Measurements from ENCODE around the gene RPS16.

Gene RPS16

GRCh38 chr19:39417463-39418181 is 18.1 kb downstream of the RPS16 start:
- no peak for DNase-seq

DNA sequence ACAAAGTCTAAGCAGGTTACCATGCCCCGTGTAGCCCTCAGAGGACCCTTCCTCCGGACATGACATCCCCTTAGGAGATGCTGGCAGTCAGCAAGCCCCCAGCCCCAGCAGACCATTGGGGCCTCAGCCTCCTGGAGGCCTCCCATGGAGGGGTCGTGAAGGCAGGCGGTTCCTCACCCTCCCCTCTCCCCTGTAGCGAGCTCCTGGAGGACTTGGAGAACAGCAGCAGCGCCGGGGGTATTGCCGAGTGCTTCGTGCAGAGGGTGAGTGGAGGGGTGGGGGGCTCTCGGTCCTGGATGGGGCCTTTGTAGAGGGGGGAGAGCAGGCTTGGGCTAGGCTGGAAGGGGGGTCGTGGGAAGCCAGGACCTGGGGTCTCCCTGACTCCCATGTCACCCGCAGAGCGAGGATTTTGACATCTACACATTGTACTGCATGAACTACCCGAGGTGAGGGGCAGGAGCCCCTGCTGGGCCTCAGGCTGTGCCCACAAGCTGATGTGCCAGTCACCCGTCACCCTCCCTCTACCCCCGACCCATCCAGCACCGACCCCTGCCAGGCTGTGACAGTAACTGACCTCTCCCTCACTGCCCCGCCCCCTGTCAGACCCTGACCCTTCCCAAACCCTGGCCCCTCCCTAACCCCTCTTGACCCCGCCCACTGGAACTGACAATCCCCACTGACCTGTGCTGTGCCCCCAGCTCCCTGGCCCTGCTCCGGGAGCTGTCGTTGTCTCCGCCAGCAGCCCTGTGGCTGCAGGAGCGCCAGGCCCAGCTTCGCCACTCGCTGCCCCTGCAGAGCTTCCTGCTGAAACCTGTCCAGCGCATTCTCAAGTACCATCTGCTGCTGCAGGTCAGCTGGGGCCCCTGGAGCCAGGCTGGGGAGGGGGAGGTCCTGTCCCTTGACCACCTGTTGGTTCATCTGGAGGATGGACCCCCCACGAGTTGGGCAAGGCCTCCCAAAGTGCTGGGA is 19.3 kb downstream of the RPS16 start:
- DNase-seq: no peak

- DNase-seq: no peak
Measured at GRCh38 chr19:39415111-39416046, 20.4 kb downstream of the RPS16 start.

DNA sequence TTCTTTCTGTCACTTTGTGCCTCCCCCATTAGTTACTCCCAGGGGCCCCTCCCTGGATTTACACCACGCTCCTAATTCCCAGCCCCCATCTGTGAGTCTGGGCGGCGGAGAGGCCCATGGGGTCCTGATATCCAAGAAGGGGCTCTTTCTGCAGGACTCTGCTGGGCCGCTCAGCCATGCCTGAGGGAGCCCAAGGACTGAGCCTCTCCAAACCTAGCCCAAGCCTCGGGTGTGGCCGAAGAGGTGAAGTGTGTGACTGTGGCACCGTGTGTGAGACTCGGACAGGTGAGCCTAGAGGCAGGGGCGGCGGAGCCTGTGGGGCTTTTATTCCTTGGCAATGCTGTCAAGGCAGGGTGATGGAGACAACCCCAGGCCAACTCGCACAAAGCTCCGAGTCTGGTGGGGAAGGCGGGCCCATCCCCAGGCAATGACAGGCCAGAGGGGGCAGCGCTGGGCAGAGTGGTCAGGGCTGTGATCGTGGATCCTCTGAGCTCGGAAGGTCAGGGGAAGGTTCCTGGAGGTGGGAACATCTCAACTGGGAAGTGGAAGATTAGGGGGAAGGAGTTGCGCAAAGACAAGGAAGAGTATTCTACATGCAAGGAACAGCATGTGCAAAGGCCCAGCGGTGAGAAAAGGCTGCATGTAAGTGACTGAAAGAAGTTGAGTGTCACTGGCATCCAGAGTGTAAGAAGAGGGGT is 21.7 kb downstream of the RPS16 start:
- DNase-seq: no peak

DNA sequence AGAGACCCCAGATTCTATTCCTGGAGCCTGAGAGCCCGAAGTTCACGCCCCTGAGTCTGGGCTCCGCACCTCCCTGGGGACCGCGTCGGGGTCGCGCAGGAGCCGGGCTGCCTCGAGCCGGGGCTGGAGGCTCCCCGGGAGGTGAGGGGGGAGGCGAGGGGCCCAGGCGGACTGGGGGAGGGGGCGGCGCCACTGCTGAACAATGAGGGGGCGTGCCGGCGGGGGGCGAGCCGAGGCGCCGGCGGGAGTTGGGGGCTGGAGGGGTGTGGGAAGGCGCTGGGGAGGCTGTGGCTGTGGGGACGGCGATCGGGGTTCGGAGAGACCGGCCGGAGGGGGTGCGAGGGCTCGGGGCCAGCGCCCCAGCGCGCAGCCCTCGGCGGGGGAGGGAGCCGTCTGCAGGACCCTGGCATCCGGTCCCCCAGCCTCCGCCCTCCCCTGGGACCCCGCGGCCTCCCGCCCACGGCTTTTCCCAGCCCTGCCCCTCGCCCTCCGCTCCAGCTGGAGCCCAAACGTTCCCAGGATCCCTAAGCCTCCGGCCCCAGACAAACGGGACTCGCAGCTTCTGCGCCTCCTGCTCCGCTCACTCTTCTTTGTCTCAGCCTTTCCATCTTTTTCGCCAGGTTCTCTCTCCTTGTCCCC is 22.4 kb downstream of the RPS16 start:
- peak in 1 of 2 experiments; percentile 56 for DNase-seq

DNA sequence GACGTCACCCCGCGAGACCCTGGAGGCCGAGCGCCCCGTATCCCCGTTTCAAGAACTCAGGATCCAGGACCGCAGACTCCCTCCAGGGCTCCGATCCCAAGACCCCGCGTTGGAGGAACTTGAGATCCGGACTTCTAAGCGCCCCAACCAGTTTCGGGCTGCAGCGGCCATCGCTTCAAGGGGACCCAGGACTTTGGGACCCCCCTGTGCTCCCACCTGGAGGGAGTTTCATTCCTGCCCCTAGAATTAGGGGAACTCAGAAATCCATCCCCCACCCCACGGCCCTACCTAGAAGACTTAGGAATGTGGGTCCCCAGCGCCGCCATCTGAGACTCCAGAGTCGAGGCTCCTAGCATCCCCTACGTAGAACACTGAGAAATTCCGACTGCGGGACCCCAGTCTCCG is 22.9 kb downstream of the RPS16 start:
- no peak for DNase-seq

DNA sequence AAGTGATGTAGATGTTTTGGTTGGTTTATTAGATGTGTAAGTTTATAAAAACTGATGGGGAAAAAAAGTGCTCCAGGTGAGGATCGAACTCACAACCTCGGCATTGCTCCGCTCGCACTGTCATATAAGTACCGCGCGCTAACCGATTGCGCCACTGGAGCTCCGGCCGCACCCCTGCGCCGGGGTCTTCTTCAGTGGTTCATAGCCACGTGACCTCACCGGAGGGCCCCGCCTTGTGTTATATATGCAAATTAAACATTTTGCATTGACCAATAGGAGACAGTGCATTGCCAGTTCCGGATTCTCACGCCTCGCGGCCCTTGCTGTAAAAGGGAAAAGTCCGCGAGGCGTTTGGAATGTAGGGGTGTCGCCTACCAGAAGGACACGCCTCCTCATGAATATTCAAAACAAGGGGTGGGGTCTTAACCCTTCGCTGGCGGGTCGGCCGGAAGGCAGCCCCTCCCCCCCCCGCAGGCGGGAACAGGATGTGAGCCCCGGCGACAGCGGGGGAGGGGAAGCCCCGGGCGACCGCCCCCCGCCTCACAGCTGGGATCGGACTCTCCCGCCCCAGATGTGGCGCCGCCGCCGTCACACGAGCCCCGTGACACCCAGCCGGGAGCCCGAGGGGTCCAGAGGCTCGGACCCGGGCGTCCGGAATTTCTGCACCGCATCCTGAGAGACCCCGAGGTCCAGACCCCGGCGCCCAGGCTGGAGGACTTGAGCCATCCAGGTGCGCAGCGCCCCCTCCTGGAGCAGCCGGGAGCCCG is 23.5 kb downstream of the RPS16 start, which contains the start of gene PLEKHG2:
TSS of gene PLEKHG2 (plus strand) at position 570 of the 767 bp plus-strand sequence. CDS start 1,418 bp downstream, outside the sequence.
- DNase-seq: peak; percentile 99 to 100

DNA sequence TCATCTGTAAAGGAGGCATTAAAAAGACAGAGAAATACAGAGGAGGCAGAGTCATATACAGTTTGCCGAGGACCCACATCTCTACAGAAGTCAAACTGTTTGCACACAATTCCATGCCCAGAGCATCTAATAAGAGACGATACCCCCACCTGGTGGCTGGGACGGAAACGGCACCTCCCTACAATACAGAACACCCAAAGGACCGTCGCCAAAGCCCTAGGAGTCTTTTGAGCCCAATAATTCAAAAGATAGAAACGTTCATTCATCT is 24.0 kb downstream of the RPS16 start:
- DNase-seq: peak; percentile 93 to 95

DNA sequence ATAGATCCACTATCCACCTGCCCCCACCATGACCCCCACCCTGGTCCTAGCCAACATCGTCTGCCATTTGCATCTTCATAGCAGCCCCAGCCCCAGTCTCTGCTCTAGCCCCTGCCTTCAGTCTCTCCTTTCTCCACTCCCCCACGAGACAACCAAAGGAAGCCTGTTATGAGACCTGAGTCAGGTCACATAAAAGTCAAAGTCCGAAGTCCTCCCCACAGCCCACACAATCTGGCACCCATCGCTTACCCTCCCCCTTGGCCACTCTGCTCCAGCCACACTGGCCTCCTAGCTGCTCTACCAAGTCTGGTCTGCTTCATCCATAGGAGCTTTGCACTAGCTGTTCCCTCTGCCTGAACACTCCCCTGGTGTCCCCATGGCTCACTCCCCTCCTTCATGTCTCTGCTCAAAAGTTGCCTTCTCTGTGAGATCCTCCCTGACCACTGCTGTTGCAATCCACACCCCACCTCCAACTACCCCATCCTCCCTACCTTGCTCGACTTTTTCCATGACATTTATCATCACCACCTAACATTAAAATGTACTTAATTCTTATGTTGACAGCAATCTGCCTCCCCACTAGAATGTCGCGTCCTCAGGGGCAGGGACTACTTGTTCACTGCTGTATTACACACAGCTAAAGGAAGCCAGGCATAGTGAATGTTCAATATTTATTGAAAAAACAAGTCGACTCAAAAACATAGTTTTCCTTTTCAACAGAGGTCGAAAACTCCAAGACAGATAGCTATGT is 24.5 kb downstream of the RPS16 start:
- DNase-seq: no peak

DNA sequence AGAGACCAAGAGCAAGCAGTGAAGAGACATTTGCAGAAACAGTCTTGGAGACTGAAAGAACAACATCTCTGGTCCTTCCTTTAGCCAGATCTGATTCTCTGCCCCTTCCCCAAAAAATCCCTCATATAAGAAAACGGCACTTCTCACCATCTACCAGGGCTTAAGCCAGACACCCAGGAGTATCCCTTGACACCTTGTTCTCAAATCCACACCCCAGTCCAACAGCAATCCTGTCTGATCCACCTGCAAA is 25.0 kb downstream of the RPS16 start:
- DNase-seq: no peak

DNA sequence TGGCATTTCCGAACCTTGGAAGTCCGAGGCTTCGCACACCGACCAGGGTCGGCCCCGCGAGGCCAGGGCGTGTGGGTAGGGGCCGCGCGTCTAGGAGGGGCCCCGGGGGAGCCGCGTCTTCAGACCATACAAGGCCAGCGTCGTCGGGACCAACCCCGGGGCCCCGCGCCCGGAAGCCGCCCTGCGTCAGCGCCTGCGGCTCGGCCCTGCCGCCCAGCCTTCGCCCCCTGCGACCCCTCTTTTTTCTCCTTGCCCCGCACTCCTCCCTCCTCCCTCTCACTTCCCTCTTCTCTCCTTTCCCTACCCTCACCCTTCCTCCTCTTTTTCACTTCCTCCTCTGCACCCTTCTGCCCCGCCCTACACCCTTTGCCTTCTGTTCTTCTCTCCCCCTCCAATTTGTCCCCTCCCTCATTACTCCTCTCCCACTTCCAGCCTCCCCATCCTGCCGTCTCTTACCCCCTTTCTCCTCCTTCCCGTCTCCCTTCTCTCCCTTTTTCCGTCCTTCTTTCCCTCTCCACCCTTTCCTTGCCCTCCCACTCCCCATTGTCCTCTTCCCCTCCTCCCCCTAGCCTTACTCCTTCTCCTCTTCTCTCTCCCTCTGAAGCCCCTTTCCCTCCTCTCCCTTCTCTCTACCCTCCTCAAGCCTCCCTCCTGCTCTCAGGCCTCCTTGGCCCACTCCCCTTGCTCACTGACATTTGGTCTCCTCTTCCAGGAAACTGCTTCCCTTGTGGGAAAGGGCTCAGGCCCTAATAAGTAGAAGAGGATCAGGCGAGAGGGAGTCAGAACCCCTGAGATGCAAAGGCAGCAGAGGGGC is 25.5 kb downstream of the RPS16 start:
- DNase-seq: peak in 1 of 2 experiments; percentile 49

GRCh38 chr19:39409208-39410016 is 26.3 kb downstream of the RPS16 start:
- peak in 1 of 2 experiments; percentile 49 for DNase-seq

GRCh38 chr19:39408392-39409207 is 27.1 kb downstream of the RPS16 start:
- no peak for DNase-seq

DNA sequence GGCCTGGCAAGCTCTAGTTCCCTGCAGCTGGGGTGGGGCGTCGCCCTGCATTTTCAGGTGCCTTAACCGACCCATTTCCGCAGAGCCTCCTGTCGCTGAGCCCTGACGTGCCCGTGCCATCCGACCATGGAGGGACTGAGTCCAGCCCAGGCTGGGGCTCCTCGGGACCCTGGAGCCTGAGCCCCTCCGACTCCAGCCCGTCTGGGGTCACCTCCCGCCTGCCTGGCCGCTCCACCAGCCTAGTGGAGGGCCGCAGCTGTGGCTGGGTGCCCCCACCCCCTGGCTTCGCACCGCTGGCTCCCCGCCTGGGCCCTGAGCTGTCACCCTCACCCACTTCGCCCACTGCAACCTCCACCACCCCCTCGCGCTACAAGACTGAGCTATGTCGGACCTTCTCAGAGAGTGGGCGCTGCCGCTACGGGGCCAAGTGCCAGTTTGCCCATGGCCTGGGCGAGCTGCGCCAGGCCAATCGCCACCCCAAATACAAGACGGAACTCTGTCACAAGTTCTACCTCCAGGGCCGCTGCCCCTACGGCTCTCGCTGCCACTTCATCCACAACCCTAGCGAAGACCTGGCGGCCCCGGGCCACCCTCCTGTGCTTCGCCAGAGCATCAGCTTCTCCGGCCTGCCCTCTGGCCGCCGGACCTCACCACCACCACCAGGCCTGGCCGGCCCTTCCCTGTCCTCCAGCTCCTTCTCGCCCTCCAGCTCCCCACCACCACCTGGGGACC is 27.9 kb downstream of the RPS16 start:
- DNase-seq: no peak

GRCh38 chr19:39407410-39407659 is 28.4 kb downstream of the RPS16 start:
- no peak for DNase-seq

GRCh38 chr19:39406656-39407409 is 28.9 kb downstream of the RPS16 start, which contains the start of gene ZFP36:
ZFP36 (plus strand) TSS chr19:39406847; CDS start chr19:39406905, 58 bp downstream.
- peak; percentile 60 to 87 for DNase-seq

Measured in NCI-H446 (cell line).